Cardiac fibroblast (primary cell): ENCODE measurements around the gene RNF11.

Source experiments
- DNase-seq, 2 donors: peaks; one replicate each; pipeline versions ENCODE4 v3.0.0 to v3.0.0-alpha.2; 2010; ENCODE audit warnings: low read depth in 2 of 2
- H3K4me3 ChIP-seq, 2 donors: replicated peaks in 1 of 2; 1 replicate in 1 of 2; 2 replicates in 1 of 2; pipeline ENCODE4 v1.5.1; 2011; ENCODE audit warnings: low read depth in 2 of 2, low read length in 2 of 2, mild to moderate bottlenecking in 2 of 2, moderate library complexity in 1 of 2
- TF ChIP-seq, protein P1 (sequence below): IDR thresholded peaks from one replicate; pipeline ENCODE4 v1.5.1; 2011; ENCODE audit warnings: low read depth, mild to moderate bottlenecking, low read length, inconsistent platforms

Gene RNF11

DNA sequence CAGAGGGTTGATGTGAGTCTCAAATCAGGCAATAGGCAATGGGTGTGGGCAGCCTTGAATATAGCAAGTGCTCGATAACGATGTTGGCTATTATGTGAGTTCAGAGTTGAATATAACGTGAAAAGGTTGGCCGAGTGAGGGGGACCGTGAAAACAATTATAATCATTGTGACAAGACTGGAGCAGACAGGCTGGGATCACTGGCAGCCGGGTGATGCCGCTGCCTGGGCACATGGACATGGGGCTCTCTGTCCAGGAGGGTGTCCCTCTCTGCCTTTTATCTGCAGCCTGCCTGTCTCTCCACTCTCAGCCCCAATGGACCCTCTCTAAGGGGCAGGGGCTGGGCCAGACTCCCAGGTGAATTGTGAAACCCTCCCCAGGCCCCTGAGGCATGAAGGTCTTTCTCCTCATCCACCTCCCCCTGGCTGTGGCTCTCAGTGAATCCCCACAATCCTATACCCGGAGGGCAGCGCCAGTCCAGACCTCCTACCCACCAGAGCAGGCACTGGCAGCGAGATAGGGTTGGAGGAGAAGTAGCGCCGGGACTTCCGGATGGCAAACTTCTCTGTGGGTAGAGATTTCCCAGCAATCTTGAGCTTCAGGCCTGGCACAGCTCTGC, 57.9 kb downstream of the RNF11 start:
- no peak for DNase-seq
- TF ChIP-seq, protein P1, sequence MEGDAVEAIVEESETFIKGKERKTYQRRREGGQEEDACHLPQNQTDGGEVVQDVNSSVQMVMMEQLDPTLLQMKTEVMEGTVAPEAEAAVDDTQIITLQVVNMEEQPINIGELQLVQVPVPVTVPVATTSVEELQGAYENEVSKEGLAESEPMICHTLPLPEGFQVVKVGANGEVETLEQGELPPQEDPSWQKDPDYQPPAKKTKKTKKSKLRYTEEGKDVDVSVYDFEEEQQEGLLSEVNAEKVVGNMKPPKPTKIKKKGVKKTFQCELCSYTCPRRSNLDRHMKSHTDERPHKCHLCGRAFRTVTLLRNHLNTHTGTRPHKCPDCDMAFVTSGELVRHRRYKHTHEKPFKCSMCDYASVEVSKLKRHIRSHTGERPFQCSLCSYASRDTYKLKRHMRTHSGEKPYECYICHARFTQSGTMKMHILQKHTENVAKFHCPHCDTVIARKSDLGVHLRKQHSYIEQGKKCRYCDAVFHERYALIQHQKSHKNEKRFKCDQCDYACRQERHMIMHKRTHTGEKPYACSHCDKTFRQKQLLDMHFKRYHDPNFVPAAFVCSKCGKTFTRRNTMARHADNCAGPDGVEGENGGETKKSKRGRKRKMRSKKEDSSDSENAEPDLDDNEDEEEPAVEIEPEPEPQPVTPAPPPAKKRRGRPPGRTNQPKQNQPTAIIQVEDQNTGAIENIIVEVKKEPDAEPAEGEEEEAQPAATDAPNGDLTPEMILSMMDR: no peak
- H3K4me3 ChIP-seq: no peak overlapping the region

DNA sequence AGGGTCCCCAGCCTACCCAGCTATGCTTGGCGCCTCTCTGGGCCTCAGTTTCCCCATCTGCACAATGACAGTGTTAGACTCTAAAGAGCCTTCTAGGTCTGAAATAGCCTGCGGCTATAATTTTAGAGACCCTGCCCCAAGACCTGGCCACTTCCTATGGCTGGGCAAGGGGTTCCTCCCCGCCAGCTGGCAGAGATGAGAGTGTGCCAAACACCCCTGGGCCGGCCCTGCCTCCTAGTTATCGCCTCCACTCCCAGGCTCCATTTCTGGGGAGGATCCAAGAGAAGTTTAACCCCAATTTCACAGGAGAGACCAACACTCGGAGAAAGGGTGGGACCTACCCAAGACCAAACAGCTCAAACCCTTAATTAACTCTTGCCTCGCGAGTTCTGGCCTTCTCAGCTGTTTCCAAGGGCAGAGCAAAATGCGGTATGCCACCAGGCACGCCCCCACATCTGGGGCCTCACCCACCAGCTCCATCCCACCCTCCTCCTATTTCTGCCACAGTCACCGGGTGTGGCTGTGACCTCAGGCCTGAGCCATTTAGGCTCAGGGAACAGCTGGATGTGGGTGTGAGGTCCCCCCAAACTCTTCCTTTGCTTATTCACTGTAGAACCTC, 58.6 kb downstream of the RNF11 start:
- no peak for DNase-seq
- no peak overlapping the region for H3K4me3 ChIP-seq
- TF ChIP-seq, protein P1: no peak

DNA sequence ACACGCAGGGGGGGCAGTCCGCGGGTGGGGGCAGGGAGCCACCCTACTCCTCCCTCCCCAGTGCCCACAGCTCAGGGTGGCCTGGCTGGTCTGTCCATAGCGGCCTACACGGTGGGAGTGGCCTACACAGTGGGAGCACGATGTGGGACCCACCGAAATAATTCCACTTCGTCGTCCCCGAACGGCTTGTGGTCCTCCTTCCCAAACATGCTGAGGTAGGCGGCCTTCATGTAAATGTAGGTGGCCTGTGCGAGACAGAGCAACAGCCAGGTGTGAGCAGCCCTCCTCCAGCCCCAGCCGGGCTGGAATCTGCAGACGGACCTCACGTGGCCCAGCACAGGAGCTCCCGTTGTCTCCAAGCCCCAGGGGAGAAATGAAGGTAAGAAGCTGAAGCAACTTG, 59.9 kb downstream of the RNF11 start:
- no peak for DNase-seq
- TF ChIP-seq, protein P1: no peak
- H3K4me3 ChIP-seq: no peak overlapping the region

DNA sequence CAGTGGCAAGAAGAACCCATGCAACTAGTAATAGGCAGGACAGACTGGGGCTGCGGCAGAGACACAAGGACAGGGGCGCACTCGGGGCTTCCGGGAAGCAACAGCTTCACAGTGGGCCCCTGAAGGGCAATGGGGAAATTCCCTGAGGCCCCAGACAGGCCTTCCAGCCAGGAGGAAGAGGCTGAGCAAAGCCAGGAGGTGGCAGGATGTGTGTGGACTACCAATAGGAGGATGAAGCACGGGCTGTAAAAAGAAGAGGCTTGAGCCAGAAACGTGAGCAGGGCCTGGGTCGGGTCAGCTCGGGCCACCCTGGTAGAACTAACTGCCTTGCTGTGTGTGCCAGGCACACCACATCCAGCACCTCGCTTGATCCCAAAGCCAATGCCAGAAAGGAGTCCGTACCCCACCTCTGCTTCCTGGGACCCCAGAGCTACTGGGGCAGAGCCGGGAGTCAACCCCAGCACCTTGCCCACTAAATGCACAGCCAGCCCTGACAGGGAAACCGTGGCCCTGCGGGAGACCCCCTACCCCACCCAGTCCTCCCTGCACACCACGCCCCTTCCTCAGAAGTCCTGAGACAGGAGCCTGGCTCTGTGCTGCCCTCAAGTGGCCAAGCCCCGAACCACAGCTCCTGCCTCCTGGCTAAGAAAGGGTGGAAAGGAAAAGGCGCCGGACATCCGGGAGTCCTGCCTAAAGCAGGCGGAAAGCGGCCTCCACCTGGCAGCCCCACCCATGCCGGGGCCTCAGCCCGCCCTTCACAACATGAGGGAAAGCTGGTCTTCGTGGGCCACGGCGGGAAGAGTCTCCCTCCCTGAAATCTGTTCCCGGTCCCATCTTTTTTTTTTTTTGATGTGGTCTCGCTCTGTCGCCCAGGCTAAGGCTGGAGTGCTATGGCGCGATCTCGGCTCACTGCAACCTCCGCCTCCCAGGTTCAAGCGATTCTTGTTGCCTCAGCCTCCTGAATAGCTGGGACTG, 60.6 kb downstream of the RNF11 start:
- TF ChIP-seq, protein P1: peak; percentile 99
- DNase-seq: peak; percentile 82 to 83

DNA sequence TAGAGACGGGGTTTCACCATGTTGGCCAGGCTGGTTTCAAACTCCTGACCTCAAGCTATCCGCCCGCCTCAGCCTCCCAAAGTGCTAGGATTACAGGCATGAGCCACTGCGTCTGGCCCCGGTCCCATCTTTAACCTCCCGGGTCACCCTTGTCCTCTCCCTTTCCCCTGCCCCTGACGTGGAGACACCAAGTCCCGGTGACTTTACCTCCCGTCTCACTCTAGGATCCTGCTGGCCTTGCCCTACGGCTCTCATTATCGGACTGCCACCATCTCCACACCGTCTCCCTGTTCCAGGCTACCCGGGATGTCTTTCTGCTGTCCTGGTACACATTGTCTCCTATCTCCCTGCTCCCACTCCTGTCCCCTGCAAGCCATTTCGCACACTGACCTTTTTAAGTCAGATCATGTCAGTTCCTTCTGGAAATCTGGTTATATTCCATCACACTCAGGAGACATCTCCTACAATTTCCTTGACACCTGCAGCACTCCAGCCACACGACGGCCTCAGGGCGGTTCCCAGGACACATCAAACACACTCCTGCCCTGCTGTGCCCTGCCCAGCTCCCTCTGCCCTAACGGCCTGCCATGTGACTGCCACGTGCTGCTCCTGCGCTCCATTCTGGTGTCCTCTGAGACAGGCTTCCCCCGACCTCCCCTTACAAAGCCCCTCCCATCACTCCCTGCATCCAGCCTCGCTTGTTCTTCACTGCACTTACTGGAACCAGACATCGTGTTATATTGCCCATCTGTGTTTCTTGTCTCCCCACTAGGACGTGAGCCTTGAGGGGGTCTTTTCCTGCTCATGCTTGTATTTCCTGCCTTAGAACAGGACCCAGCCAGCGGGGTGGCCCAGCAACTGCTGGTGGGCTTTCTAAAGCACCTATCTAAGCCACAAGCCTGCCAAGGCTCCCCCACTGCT, 61.6 kb downstream of the RNF11 start:
- no peak overlapping the region for H3K4me3 ChIP-seq
- TF ChIP-seq, protein P1: no peak
- DNase-seq: no peak

More for the DNA sequence above, 60.6 kb downstream of the RNF11 start:
- peak overlapping the region in 1 of 2 donors; percentile 30 for H3K4me3 ChIP-seq

DNA sequence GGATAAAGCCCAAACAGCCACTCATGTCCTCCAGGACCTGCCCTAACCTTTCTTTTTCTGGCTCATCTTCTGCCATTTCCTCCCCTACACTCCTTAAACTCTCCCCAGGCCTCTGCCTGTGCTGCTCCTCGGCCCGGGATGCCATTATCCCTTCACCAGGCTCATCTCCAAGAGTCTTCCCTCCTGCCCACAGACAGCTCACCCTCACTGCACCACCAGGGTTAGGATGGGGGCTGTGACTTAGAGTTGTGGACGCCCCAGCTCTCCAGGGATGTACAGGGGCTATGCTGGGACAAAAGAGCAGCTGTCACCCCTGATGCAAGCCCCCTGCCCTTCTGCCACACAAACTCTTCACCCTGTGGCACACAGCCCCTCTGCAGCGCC, 62.2 kb downstream of the RNF11 start:
- TF ChIP-seq, protein P1: no peak
- no peak overlapping the region for H3K4me3 ChIP-seq
- no peak for DNase-seq
